Measurements from ENCODE around the gene APOOL.

GRCh38 chrX:85031505-85031904, 27.8 kb downstream of the APOOL start:
- TF ChIP-seq CTCF (IDR thresholded peaks at IDR 0.05) = no peak
- TF ChIP-seq POLR2A (IDR thresholded peaks at IDR 0.05) = no peak
